ENCODE measurements around the gene NFASC. TPM values are rescaled to one million over a fixed set of nuclear protein-coding genes. Genes with fewer than 3 reads are reported as not detected.
A peak's percentile ranks its signal among the peaks of the same experiment; 100 is the strongest.

Gene NFASC
- total RNA-seq, 1 experiment from 2014 or later = 7.8 TPM

GRCh38 chr1:204979306-204979705, 108.6 kb downstream of the NFASC start:
- DNase-seq (ENCODE audit: low read depth) = no peak

GRCh38 chr1:204979891-204980649, 109.4 kb downstream of the NFASC start:
- DNase-seq (ENCODE audit: low read depth) = no peak

GRCh38 chr1:204980840-204981405, 110.3 kb downstream of the NFASC start:
- no peak for DNase-seq (ENCODE audit: low read depth)

GRCh38 chr1:204983136-204983535, 112.5 kb downstream of the NFASC start:
- DNase-seq (ENCODE audit: low read depth) = no peak

- DNase-seq (ENCODE audit: low read depth) = no peak
These were observed 113.2 kb downstream of the NFASC start for GRCh38 chr1:204983881-204984280.

DNA sequence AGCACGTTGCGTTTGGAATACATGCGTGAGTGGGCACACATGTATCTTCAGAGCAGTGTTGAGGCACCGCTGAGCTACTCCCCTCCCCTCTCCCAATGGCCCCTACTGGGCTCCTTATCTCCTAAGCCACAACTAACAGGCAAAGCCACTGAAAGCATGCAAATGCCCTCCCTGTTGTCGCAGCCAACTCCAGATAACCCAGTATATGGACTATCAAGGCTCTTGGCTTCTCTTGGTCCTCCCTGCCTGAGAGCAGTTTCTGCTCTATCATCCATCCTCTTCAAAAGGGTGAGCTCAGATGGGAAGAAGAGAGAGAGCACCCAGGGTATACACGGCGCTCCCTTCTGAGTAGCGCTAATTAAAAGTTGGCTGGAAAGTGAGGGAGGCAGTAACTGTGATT, 113.8 kb downstream of the NFASC start:
- DNase-seq (ENCODE audit: low read depth) = no peak

DNA sequence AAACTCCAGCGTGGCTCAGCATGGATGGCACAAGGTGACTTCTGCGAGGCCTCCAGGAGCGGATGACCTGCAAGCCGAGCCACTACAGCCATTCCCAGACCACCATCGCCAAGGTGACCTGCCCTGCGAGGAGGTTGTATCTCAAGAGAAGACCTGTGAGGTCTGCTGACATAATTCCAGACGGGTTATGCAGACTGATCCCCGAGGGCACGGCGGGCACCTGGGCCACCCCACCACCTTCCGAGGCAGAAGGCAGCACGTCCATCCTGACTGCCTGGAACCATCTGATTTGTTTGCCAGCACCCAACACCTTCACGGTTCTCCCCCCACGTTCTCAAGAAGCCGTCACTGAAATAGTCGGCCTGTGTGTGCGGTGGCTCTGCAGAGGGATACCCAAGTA, 115.5 kb downstream of the NFASC start:
- DNase-seq (ENCODE audit: low read depth) = no peak

GRCh38 chr1:204987689-204988088, 117.0 kb downstream of the NFASC start:
- no peak for DNase-seq (ENCODE audit: low read depth)

DNA sequence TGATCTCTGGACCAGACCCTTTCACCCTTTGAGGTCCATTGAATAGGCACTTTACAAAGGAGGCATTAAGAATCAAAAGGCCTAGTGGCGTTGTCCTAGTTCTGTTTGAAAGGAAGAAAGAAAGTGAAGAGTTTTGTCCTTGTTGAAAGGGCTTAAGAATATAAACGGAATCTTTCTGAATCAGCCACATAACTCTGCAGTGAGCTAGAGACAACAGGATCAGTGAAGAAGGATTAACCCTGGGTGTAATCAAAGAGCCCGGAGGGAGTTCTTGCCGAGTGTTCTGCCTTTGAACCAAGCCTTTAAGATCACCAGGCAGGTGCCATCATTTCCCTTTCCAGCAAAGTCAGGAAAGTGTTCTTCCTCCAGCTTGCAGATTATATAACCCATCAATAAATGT, 117.5 kb downstream of the NFASC start:
- DNase-seq (ENCODE audit: low read depth) = no peak

GRCh38 chr1:204989266-204990058, 118.8 kb downstream of the NFASC start:
- DNase-seq (ENCODE audit: low read depth) = peak; percentile 83

- DNase-seq (ENCODE audit: low read depth) = peak; percentile 61
These were observed 119.5 kb downstream of the NFASC start for GRCh38 chr1:204990059-204990664.

DNA sequence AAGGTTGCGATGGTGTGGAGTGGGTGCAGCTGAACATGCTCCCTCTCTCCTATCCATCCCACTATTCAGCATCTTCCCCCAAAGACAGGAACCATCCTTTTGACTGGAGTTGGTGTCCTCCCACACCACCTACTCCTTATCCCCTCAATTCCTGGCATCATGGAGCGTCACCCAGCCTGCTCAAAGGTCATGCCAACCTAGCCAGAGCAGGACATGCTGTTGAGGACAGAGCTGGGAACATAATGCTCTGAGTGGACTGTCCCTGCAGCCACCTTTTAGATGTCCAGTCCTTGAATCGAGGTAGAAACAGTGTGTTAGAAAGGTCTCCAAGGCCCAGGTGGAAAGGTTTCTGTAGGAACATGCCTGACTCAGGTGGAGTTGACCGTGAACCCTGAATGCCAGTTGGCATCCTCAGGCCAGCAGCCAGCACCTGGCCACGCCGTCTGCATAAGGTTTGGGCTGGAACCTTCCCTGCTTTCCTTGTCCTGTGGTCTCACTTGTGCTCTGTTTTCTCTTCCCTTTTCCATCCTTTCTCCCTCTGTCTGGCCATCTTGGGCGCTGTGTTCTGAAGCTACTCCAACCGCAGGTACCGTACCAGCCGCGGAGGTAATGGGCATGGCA, 120.2 kb downstream of the NFASC start:
- no peak for DNase-seq (ENCODE audit: low read depth)

DNA sequence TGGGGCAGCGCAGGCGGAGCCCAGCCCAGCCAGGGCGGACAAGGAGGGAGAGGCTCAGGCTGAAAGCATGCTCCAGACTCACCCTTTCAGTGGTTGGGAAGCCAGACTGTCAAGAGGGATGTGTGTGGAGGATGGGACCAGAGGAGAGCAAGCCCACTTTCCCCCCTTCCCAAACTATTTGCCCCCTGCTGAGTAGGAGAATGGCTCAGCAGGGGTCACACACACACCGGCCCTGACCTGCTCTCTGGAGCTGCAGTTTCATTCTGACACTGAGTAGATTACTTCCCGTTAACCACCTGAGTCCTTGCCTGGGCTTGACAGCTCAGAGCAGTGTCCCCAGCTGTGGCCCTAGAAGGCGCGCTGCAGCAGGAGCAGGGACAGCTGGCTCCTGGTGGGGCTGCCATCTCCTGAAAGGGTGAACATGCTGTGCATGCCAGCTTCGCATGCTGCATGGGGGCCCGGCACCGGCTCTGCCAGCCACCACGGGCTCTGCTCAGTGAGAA, 120.7 kb downstream of the NFASC start:
- no peak for DNase-seq (ENCODE audit: low read depth)

DNA sequence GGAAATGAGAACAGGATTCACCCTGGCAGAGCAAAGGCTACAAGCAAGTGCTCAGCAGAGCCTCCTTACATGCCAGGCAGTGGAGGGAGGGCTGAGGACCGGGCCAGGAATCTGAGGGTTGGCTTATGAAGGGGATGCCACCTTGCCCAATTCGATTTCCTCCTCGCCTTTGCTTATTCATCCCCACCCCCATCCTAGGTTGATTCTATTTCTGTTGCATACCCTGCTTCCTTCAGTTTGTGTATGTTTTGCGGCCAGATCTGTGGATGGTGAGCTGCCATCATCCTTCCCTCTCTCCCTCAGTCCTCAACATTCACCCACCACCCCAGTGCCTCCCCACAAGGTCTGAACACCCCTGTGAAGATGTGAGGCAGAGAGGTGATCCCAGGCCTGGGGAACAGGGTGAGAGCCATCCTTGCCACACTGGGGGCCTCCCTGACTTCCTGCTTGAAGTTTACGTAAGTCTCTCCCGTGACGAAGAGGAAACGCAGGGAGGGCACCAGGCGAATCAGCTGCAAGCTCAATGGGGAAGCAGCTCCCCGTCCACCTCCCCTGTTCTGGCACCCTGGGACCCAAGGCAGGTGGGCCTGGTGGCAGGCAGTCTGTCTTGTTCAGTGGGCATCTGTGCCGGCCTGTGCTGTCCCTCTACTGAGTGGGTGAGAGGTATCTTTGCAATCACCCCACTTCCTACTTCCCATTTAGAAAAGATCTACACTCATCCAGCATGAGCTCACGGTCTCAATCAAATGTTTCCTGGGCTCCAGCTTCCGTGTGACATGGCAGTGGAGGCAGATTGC, 121.7 kb downstream of the NFASC start:
- no peak for DNase-seq (ENCODE audit: low read depth)

DNA sequence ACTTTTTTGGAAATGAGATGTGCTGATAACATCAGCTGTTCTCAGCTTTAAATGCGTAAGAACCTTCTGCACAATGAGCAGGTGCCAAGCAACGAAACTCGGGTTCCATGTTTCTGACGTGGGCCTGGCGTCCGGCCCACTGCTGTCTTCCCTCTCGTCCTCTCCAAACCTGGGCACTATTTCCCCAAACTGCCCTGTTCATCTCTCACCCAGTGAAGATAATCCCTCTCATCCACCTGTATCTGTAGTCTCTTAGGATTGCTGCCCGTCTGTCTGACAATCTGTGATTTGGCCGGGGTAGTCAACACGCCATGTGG, 122.3 kb downstream of the NFASC start:
- no peak for DNase-seq (ENCODE audit: low read depth)

- peak; percentile 19 for DNase-seq (ENCODE audit: low read depth)
These were observed 123.6 kb downstream of the NFASC start for GRCh38 chr1:204994086-204994862.

DNA sequence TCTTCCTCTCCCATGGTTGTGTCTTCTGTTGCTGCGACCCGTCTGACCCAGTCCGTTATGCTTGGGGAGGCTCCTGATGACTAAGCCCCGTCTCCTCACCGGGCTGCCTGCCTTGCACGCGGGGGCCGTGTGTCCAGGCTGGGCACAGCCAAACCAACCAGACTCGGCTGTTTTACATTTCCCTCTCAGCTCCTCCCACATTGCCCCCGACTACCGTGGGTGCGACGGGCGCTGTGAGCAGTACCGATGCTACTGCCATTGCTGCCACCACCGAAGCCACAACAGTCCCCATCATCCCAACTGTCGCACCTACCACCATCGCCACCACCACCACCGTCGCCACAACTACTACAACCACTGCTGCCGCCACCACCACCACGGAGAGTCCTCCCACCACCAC, 126.3 kb downstream of the NFASC start:
- DNase-seq (ENCODE audit: low read depth) = no peak

GRCh38 chr1:204997591-204998355, 127.1 kb downstream of the NFASC start:
- no peak for DNase-seq (ENCODE audit: low read depth)

GRCh38 chr1:205001162-205001561, 130.5 kb downstream of the NFASC start:
- DNase-seq (ENCODE audit: low read depth) = no peak
